ENCODE data around the gene LCE2C. TPM values are rescaled to one million over a fixed set of nuclear protein-coding genes. Genes with fewer than 3 reads are reported as not detected.

Gene LCE2C
- total RNA-seq, 1 experiment from 2014 or later, result not detected

DNA sequence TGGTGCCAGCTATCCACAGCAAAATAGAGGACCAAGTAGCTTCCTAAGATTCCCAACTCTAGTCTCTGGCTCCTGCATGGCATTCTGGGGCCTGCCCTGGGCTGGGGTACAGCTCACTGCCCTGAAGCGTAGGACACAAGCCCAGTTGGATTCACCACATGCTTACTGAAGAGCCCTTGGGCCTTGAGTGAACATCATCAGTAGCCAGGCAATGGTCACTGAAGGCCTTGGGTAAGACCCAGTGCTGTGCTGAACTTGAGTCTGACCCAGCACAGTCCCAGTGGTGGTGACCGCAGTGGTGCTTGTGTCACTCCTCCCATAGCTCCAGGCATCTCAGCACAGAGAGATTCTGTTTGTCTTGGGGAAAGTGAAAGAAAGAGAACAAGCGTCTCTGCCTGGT lies 44.5 kb upstream of the LCE2C start:
- no peak overlapping the region for H3K27ac Mint-ChIP-seq
- H3K9me3 Mint-ChIP-seq, result peaks cover 89% of the 10 kb centered on the region
- DNase-seq (ENCODE audit: low spot score), result no peak
- POLR2A ChIA-PET, result no interaction called here
- H3K36me3 Mint-ChIP-seq, result peaks cover 78% of the 10 kb centered on the region
- H3K4me3 Mint-ChIP-seq, result no peak overlapping the region
- CTCF ChIA-PET, result no interaction called here
- no peaks in the 10 kb centered on the region for H3K4me1 Mint-ChIP-seq
- peaks cover 10% of the 10 kb centered on the region for H3K27me3 Mint-ChIP-seq (ENCODE audit: low read depth)
- TF ChIP-seq HMGA2 (CRISPR knock-in tag; IDR thresholded peaks at IDR 0.05) (no peak), OVOL2 (CRISPR knock-in tag; IDR thresholded peaks at IDR 0.05; ENCODE audit: borderline replicate concordance) (no peak), GTF2I (CRISPR knock-in tag; conservative IDR thresholded peaks at IDR 0.05) (no peak), USF2 (CRISPR knock-in tag; IDR thresholded peaks at IDR 0.05) (no peak), TP53 (CRISPR knock-in tag; IDR thresholded peaks at IDR 0.05) (no peak), ZNF423 (CRISPR knock-in tag; IDR thresholded peaks at IDR 0.05) (no peak)
- TF ChIP-seq, protein P1, sequence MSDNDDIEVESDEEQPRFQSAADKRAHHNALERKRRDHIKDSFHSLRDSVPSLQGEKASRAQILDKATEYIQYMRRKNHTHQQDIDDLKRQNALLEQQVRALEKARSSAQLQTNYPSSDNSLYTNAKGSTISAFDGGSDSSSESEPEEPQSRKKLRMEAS (CRISPR knock-in tag; IDR thresholded peaks at IDR 0.05), result no peak
- no peak for ATAC-seq

GRCh38 chr1:152640351-152640750 lies 34.7 kb upstream of the LCE2C start:
- Mint-ChIP-seq H3K36me3 (peaks cover 73% of the 10 kb centered on the region), H3K4me1 (no peaks in the 10 kb centered on the region), H3K9me3 (peaks cover 92% of the 10 kb centered on the region), H3K4me3 (no peak overlapping the region), H3K27ac (no peak overlapping the region), H3K27me3 (ENCODE audit: low read depth) (peaks cover 4% of the 10 kb centered on the region)
- DNase-seq (ENCODE audit: low spot score) (no peak), ATAC-seq (no peak)
- TF ChIP-seq, protein P2, sequence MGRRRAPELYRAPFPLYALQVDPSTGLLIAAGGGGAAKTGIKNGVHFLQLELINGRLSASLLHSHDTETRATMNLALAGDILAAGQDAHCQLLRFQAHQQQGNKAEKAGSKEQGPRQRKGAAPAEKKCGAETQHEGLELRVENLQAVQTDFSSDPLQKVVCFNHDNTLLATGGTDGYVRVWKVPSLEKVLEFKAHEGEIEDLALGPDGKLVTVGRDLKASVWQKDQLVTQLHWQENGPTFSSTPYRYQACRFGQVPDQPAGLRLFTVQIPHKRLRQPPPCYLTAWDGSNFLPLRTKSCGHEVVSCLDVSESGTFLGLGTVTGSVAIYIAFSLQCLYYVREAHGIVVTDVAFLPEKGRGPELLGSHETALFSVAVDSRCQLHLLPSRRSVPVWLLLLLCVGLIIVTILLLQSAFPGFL (CRISPR knock-in tag; IDR thresholded peaks at IDR 0.05; ENCODE audit: borderline replicate concordance), result no peak
- TF ChIP-seq, protein P3, sequence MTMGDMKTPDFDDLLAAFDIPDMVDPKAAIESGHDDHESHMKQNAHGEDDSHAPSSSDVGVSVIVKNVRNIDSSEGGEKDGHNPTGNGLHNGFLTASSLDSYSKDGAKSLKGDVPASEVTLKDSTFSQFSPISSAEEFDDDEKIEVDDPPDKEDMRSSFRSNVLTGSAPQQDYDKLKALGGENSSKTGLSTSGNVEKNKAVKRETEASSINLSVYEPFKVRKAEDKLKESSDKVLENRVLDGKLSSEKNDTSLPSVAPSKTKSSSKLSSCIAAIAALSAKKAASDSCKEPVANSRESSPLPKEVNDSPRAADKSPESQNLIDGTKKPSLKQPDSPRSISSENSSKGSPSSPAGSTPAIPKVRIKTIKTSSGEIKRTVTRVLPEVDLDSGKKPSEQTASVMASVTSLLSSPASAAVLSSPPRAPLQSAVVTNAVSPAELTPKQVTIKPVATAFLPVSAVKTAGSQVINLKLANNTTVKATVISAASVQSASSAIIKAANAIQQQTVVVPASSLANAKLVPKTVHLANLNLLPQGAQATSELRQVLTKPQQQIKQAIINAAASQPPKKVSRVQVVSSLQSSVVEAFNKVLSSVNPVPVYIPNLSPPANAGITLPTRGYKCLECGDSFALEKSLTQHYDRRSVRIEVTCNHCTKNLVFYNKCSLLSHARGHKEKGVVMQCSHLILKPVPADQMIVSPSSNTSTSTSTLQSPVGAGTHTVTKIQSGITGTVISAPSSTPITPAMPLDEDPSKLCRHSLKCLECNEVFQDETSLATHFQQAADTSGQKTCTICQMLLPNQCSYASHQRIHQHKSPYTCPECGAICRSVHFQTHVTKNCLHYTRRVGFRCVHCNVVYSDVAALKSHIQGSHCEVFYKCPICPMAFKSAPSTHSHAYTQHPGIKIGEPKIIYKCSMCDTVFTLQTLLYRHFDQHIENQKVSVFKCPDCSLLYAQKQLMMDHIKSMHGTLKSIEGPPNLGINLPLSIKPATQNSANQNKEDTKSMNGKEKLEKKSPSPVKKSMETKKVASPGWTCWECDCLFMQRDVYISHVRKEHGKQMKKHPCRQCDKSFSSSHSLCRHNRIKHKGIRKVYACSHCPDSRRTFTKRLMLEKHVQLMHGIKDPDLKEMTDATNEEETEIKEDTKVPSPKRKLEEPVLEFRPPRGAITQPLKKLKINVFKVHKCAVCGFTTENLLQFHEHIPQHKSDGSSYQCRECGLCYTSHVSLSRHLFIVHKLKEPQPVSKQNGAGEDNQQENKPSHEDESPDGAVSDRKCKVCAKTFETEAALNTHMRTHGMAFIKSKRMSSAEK (CRISPR knock-in tag; IDR thresholded peaks at IDR 0.05; ENCODE audit: borderline replicate concordance), result no peak
- TF ChIP-seq GRHL2 (CRISPR knock-in tag; IDR thresholded peaks at IDR 0.05; ENCODE audit: insufficient replicate concordance, severe bottlenecking) (no peak), GTF2I (CRISPR knock-in tag; conservative IDR thresholded peaks at IDR 0.05) (no peak), ESRRA (CRISPR knock-in tag; IDR thresholded peaks at IDR 0.05; ENCODE audit: borderline replicate concordance) (no peak), KAT7 (CRISPR knock-in tag; IDR thresholded peaks at IDR 0.05; ENCODE audit: borderline replicate concordance) (no peak), JAZF1 (CRISPR knock-in tag; IDR thresholded peaks at IDR 0.05) (no peak), ATF1 (CRISPR knock-in tag; IDR thresholded peaks at IDR 0.05) (no peak), FOXP4 (CRISPR knock-in tag; IDR thresholded peaks at IDR 0.05) (no peak)
- ChIA-PET CTCF (interaction anchor here (0.8 kb wide), 1 partner anchor 237 kb away, joined by 3 read pairs; no protein-coding TSS in a partner anchor), POLR2A (no interaction called here)
